Left lung (tissue), 10 donors: Measurements from ENCODE around the gene ST7. TPM values are rescaled to one million over a fixed set of nuclear protein-coding genes. Genes with fewer than 3 reads are reported as not detected.

Experiments
- ATAC-seq: fragments of 200-7000 bp; cut with Tn5 transposase; one replicate; pipeline ENCODE4 v1.9.1; 2020; ENCODE audit warnings: moderate library complexity
- DNase-seq, 4 donors: peaks; one replicate each; pipeline ENCODE4 v3.0.0-alpha.2; 2013 to 2020
- H3K27ac ChIP-seq, 2 donors: fragments of 200-600 bp; sonication (generic) in 1 of 2; one replicate each; pipeline versions ENCODE4 v1.5.0 to v1.8.0; 2020 to 2021
- H3K27me3 ChIP-seq, 2 donors: fragments of 200-600 bp; sonication (generic) in 1 of 2; one replicate each; pipeline versions ENCODE4 v1.5.0 to v1.8.0; 2020 to 2021
- H3K36me3 ChIP-seq, 2 donors: fragments of 200-600 bp; sonication (generic) in 1 of 2; one replicate each; pipeline versions ENCODE4 v1.5.0 to v1.8.0; 2020 to 2021
- H3K4me1 ChIP-seq, 2 donors: fragments of 200-600 bp; one replicate each; pipeline ENCODE4 v1.8.0; 2021
- H3K4me3 ChIP-seq, 2 donors: fragments of 200-600 bp; sonication (generic) in 1 of 2; one replicate each; pipeline versions ENCODE4 v1.5.0 to v1.8.0; 2020 to 2021; ENCODE audit warnings: mild to moderate bottlenecking in 1 of 2
- H3K9me3 ChIP-seq, 2 donors: fragments of 200-600 bp; sonication (generic) in 1 of 2; one replicate each; pipeline versions ENCODE4 v1.5.0 to v1.8.0; 2020 to 2021
- intact Hi-C, 2 donors: fragments of 100-400 bp; cut with DNase I; formaldehyde crosslinking; loops; one replicate each; pipeline versions ENCODE4 v1.11.2 to v1.14.2; 2022
- polyA plus RNA-seq, 6 donors: library from polyadenylated mRNA; unstranded; fragments of 120-200 nt; gene quantifications; one replicate each; pipeline ENCODE4 v1.2.1, GENCODE V29; 2013; ENCODE audit not compliant: insufficient read length in 6 of 6
- total RNA-seq, 2 donors: library from RNA; stranded (reverse); fragmentation: NEBNext Ultra II Directional; extraction: Animal tissue kit (Norgen Biotek cat#: 25700); gene quantifications; one replicate each; pipeline ENCODE4 v1.2.1, GENCODE V29; 2021
- TF ChIP-seq, protein P1 (sequence below), 2 donors: fragments of 200-600 bp; sonication (generic) in 1 of 2; IDR thresholded peaks; one replicate each; pipeline versions ENCODE4 v1.5.0 to v1.8.0; 2021; ENCODE audit warnings: antibody characterized with exemption in 2 of 2
- donor health status: DM: no; HTN: yes; CAD: no.
- donor health status: DM: no; HTN: no; CAD: no.

The ST7 gene
- total and polyA plus RNA-seq, 8 donors, result 36.3 to 60.6 (median 48.4) TPM

DNA sequence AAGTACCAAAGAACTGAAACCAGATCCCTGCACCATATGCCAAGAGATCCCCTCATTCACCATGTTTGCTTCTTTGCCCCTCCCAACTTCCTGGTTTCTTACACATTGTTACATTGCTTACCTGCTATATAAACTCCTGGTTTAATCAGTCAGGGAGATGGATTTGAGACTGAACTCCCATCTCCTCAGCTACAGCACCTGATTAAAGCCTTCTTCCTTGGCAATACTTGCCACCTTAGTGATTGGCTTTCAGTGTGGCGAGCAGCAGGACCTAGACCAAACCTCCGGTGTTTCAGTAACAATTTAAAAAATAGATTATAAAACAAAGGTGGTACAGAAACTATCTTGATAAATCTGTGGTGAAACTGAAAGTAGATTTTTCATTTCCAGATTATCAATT is 122.6 kb downstream of the ST7 start:
- H3K4me1 ChIP-seq, result peaks cover 13 to 18% of the 10 kb centered on the region in 2 donors
- DNase-seq (no peak), ATAC-seq (no peak)
- intact Hi-C loops, result no loop called here
- no peaks in the 10 kb centered on the region for H3K36me3 ChIP-seq
- H3K9me3 ChIP-seq, result peaks cover 0 to 11% of the 10 kb centered on the region in 2 donors
- H3K4me3 ChIP-seq, result no peak overlapping the region
- TF ChIP-seq, protein P1, sequence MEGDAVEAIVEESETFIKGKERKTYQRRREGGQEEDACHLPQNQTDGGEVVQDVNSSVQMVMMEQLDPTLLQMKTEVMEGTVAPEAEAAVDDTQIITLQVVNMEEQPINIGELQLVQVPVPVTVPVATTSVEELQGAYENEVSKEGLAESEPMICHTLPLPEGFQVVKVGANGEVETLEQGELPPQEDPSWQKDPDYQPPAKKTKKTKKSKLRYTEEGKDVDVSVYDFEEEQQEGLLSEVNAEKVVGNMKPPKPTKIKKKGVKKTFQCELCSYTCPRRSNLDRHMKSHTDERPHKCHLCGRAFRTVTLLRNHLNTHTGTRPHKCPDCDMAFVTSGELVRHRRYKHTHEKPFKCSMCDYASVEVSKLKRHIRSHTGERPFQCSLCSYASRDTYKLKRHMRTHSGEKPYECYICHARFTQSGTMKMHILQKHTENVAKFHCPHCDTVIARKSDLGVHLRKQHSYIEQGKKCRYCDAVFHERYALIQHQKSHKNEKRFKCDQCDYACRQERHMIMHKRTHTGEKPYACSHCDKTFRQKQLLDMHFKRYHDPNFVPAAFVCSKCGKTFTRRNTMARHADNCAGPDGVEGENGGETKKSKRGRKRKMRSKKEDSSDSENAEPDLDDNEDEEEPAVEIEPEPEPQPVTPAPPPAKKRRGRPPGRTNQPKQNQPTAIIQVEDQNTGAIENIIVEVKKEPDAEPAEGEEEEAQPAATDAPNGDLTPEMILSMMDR (IDR thresholded peaks at IDR 0.05), result no peak
- no peaks in the 10 kb centered on the region for H3K27me3 ChIP-seq
- H3K27ac ChIP-seq, result no peak overlapping the region

DNA sequence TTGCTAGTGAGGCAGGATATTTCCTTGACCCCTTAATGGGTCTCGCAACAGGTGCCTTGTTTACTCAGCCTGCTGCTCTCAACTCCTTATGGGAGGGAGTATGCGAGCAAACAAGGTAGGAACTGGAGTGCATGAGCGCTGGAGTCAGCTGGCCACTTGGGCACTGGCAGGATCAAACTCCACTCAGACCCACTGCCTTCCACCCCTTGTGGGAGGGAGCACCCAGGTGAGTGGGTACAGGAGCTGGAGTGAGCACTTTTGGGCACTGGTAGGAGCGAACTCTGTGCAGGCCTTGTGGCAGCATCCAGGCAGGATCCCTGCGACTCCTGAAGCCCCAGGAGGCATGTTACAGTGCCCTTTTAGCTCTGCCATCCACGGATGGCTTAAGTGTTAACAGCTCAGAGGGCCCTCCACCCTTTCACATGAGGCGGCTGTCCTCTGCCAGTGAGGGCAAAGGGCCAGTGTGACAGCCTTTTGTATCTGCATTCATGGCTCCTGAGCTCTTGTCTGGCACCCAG is 123.2 kb downstream of the ST7 start:
- peak; percentile 91 for ATAC-seq
- intact Hi-C loops, result no loop called here
- peak overlapping the region; percentile 24 to 27 for H3K27ac ChIP-seq

DNA sequence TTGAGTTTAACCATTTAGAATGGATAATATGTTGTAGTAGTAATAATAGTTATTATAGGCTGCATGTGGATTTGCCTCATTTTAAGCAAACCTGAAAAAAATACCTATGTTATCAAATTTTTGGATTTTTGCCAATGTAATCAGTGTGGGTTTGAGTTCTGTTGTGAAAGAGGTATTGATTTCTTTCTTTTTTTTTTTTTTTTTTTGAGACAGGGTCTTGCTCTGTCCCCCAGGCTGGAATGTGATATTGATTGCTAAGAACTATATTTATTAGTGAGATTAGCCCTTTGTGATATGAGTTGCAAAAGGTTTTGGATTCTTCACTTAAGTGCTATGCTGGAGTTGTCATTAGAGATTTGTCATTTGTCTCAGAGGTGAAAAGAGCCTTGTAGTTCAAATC is 124.4 kb downstream of the ST7 start:
- Histone ChIP-seq H3K9me3 (peaks cover 0 to 11% of the 10 kb centered on the region in 2 donors), H3K27ac (no peak overlapping the region), H3K4me1 (peaks cover 7 to 16% of the 10 kb centered on the region in 2 donors), H3K27me3 (no peaks in the 10 kb centered on the region), H3K4me3 (no peak overlapping the region), H3K36me3 (no peaks in the 10 kb centered on the region)
- ATAC-seq (no peak), DNase-seq (no peak)
- TF ChIP-seq, protein P1 (IDR thresholded peaks at IDR 0.05), result no peak
- intact Hi-C loops, result no loop called here

More for the DNA sequence above, 123.2 kb downstream of the ST7 start:
- DNase-seq, result peak in 1 of 4 donors; percentile 81
- Histone ChIP-seq H3K36me3 (no peaks in the 10 kb centered on the region), H3K9me3 (peaks cover 0 to 11% of the 10 kb centered on the region in 2 donors), H3K27me3 (no peaks in the 10 kb centered on the region), H3K4me3 (no peak overlapping the region), H3K4me1 (peaks cover 13 to 18% of the 10 kb centered on the region in 2 donors)
- TF ChIP-seq, protein P1 (IDR thresholded peaks at IDR 0.05), result no peak

DNA sequence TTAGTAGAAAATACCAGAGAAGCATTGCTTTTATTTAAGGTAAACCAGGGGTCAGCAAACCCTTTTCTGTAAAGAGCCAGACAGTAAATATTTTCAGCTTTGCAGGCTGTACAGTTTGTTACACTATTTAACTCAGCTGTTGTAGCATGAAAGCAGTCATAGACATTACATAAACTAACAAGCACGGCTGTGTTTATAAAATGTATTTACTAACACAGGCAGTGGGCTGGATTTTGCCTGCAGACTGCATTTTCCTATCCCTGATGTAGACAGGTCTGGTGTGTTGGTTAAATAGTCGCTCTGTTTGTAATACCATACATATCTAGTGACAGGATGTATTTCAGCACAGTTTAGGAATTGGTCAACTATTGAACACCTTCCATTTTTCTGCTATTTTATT is 129.3 kb downstream of the ST7 start:
- H3K9me3 ChIP-seq, result no peaks in the 10 kb centered on the region
- TF ChIP-seq, protein P1 (IDR thresholded peaks at IDR 0.05), result no peak
- no peaks in the 10 kb centered on the region for H3K36me3 ChIP-seq
- intact Hi-C loops, result no loop called here
- DNase-seq (peak in 2 of 4 donors; percentile 41 to 61), ATAC-seq (no peak)
- no peak overlapping the region for H3K4me3 ChIP-seq
- peaks cover 3 to 30% of the 10 kb centered on the region in 2 donors for H3K4me1 ChIP-seq
- no peak overlapping the region for H3K27ac ChIP-seq
- no peaks in the 10 kb centered on the region for H3K27me3 ChIP-seq

DNA sequence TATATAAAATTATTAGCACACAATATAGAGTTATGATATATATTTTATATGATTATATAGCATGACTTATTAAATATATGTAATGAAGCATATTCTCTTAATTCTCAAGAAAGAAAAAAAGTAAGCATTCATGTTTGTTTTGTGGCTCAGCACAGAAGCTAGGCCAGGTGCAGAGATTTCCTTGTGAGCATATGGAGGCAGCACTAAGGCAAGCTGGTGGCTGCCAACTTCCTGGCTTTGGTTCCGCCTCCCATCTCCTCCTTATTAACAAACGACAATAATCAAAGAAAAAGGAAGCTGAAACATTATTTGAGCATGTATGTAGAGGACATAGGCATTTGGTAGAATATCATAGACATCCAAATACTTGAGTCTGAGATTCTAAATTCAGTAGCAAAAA is 130.3 kb downstream of the ST7 start:
- TF ChIP-seq, protein P1 (IDR thresholded peaks at IDR 0.05), result no peak
- intact Hi-C loops, result no loop called here
- no peaks in the 10 kb centered on the region for H3K9me3 ChIP-seq
- H3K4me1 ChIP-seq, result peaks cover 6 to 40% of the 10 kb centered on the region in 2 donors
- no peak for ATAC-seq
- H3K27ac ChIP-seq, result no peak overlapping the region
- H3K27me3 ChIP-seq, result no peaks in the 10 kb centered on the region
- no peak for DNase-seq
- no peak overlapping the region for H3K4me3 ChIP-seq
- H3K36me3 ChIP-seq, result no peaks in the 10 kb centered on the region
